ENCODE results near the gene EPB41L4B.
A peak's percentile ranks its signal among the peaks of the same experiment; 100 is the strongest.
"Not testable (repeated sequence)": the region's sequence is repeated elsewhere in the genome, so short reads cannot be mapped to it uniquely, and the experiment has no call there.

Gene EPB41L4B

GRCh38 chr9:109150925-109151545 lies 169.8 kb downstream of the EPB41L4B start:
- DNase-seq: no peak

- no peak for DNase-seq
These were observed 171.1 kb downstream of the EPB41L4B start for GRCh38 chr9:109149722-109150121.

GRCh38 chr9:109149089-109149488 lies 171.8 kb downstream of the EPB41L4B start:
- no peak for DNase-seq

GRCh38 chr9:109145051-109145450 lies 175.8 kb downstream of the EPB41L4B start:
- no peak for DNase-seq

GRCh38 chr9:109143881-109144562 lies 176.8 kb downstream of the EPB41L4B start:
- DNase-seq: peak; percentile 93

GRCh38 chr9:109141375-109141774 lies 179.5 kb downstream of the EPB41L4B start:
- DNase-seq: no peak

GRCh38 chr9:109139851-109140250 lies 181.0 kb downstream of the EPB41L4B start:
- no peak for DNase-seq

GRCh38 chr9:109138421-109138820 lies 182.4 kb downstream of the EPB41L4B start:
- DNase-seq: no peak

GRCh38 chr9:109134167-109134578 lies 186.7 kb downstream of the EPB41L4B start:
- peak; percentile 86 for DNase-seq

GRCh38 chr9:109133533-109133932 lies 187.3 kb downstream of the EPB41L4B start:
- no peak for DNase-seq

GRCh38 chr9:109132567-109133021 lies 188.3 kb downstream of the EPB41L4B start:
- DNase-seq: peak; percentile 92

GRCh38 chr9:109129470-109130197 lies 191.2 kb downstream of the EPB41L4B start:
- DNase-seq: no peak

- not testable (repeated sequence) for DNase-seq
These were observed 194.2 kb downstream of the EPB41L4B start for GRCh38 chr9:109126671-109127070.

GRCh38 chr9:109124121-109124520 lies 196.7 kb downstream of the EPB41L4B start:
- no peak for DNase-seq

GRCh38 chr9:109122726-109123621 lies 197.9 kb downstream of the EPB41L4B start:
- peak; percentile 94 for DNase-seq

All from OCI-M1 (cell line).